HG02763 (cell line): Measurements from ENCODE around the gene ADCY9.

Experiments used
- ATAC-seq: cut with Tn5 transposase; IDR thresholded peaks from one replicate; pipeline ENCODE4 v1.9.1; 2021; ENCODE audit warnings: mild to moderate bottlenecking, moderate library complexity; ENCODE audit not compliant: unreplicated experiment

Gene ADCY9

GRCh38 chr16:4123616-4124300, 7.5 kb upstream of the ADCY9 start:
- no peak for ATAC-seq

DNA sequence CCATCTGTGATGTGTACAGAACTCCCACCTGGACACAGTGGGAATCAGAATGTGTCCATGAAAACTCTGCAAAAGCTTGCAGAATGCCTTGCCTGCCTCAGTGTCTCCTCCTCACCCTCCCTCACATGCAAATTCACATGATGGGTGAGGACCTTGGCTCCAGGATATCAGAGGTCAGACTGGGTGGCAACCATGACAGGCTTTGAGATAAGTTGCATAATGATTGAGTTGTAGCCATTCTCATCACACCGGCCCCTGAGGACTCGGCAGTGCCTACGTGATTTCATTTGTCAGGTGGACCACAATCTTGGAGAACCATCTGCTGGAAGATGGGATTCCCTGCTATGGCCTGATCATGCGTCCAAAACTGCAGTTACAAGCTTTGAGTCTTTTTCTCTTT, 3.9 kb upstream of the ADCY9 start:
- ATAC-seq, result no peak

GRCh38 chr16:4117250-4117578, 972 bp upstream of the ADCY9 start:
- no peak for ATAC-seq

- ATAC-seq, result peak; percentile 16
Measured at GRCh38 chr16:4115949-4116318, 308 bp downstream of the ADCY9 start.

DNA sequence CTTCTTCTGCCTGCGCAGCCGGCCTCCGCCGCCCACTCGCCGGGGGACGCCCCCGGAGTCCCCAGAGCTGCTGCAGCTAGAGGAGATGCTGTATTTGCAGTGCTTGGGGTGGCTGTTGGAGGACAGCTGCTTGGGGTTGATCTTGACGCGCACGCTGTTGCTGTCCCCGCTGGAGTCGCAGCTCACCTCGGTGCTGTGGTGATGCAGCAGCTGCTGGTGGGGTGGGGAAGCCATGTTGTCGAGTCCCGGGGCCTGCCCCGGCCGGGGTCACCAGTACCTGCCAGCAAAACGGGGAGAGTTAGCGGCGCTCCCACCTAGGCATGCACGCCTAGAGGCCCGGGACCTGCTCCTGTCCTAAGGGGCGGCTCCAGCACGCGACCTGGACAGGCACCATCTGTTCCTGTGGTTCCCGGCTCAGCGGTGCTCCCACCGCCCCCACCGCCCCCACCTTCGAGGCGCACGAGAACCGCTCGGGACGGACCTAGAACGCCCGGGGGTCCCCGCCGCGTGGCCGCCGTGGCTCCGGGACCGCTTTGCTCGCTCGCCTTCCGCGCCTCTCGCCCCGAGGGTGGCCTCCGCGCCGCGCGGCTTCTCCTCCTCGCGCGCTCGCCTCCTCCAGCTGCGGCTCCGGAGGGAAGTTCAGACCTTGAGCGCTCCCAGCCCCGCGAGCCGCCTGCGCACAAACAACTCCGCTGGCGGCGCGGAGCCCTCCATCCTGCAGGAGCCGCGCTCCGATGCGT, 863 bp downstream of the ADCY9 start:
- peak; percentile 5 for ATAC-seq

GRCh38 chr16:4114257-4115208, 1.7 kb downstream of the ADCY9 start:
- ATAC-seq, result no peak

DNA sequence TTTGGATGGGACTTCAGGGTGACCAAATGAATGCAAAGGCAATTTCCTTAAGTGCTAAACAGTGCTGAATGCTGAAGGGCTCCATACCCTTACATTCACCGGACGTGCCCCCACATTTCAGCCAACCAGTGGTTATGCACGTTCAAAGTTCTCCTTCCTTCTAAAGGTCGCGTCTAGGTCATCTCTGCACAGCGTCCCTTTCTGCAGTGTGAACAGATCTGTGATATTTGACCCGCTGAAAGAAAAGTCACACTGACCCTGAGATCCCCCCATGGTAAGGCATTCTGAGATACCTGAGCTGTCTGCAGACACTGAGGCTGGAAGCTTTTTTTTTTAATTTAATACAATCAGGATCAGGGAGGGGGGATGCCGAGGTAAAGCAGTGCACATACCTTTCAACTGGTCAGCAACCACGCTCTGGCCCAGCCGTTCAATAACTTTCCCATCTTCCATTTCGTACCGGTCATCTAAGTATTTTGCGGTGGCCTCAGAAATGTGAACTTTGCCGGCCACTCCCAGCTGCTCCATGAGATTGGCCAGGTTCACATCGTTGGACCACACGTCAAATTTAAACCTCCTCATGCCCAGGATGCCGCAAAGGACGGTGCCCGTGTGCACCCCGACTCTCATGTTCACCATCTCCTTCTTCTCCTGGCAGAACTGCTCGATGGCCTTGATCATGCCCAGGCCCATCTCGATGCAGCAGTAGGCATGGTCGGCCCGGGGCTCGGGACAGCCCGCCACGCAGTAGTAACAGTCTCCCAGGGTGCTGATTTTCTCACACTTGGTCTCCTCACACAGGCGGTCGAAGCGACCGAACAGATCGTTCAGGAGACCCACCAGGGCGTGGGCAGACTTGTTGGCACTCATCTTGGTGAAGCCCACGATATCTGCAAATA, 2.6 kb downstream of the ADCY9 start:
- ATAC-seq, result no peak

DNA sequence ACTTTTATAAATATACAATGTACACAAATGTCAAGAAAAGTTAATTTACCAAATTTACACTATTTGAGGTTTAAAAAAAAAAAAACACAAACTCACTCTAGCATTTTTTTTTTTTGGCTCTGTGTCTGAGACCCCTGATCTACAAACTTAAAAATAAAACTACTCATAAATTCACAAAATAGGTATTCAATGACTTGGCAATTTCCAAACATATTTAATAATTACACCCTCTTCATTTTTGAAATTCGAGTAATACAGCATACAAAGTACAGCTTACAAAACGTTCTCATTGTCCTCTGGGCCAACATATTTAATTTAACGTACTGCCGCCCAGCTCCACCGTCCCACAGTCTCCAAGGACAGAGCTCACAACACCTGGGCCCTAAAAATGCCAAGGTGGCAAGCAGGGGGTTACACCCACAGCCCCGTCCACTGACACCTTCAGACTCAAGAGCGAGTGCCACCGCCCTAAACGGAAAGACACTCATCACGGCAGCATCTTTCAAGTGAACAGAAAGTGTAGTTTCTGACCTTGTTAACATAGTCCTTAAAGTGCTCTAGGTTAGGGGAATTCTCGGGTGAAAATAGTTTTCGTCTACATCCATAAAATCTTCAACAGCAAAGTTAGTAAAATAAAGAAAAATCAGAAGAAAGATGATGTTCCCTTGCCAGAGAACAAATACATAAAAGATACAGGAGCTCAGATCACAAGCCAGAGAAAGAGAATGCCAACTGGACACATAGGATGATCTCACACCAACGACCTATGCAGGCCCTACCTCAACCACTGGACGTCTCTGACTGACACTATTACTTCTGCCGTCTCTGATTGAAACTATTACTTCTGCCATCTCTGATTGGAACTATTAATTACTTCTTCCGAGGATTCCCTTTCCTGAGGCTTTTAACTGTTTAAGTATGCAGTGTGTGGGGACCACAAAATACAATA, 4.2 kb downstream of the ADCY9 start:
- ATAC-seq, result no peak

- no peak for ATAC-seq
Measured at GRCh38 chr16:4110680-4111079, 5.6 kb downstream of the ADCY9 start.

DNA sequence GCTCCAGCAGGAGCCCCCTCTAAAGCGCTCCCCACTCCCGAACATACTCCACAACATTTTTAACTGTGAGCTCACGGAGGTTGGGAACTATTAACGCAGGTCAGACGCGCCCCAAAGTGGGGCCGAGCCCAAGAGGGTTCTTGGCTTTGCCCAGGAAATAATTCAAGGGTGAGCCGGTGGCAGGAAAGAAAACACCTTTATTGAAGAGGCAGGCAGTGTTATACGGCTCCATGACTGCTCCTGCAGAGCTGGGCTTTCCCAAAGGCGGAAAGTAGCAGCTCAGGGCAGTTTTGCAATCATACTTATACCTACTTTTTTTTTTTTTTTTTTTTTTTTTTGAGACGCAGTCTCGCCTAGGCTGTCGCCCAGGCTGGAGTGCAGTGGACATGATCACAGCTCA, 6.2 kb downstream of the ADCY9 start:
- ATAC-seq, result no peak

DNA sequence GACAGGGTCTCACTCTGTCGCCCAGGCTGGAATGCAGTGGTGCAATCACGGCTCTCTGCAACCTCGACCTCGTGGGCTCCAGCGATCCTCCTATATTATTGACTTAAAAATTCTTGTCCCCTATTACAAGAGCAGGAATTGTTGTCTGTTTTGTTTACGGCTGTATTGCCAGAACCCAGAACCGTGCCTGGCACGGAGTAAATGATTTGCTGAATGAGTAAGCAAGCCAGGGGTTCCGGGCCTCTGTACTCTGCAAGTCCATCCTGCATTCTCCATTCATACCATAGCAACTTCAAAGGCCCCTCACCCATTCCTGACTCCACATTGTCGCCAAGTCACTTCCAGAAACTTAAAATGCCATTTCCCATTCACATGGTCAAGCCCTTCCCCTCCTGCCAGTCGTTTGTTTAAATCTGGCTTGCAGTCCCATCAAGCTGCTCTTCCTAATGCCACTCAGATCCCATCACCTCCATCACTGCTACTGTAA, 6.9 kb downstream of the ADCY9 start:
- ATAC-seq, result no peak

GRCh38 chr16:4106516-4106915, 9.7 kb downstream of the ADCY9 start:
- ATAC-seq, result no peak

DNA sequence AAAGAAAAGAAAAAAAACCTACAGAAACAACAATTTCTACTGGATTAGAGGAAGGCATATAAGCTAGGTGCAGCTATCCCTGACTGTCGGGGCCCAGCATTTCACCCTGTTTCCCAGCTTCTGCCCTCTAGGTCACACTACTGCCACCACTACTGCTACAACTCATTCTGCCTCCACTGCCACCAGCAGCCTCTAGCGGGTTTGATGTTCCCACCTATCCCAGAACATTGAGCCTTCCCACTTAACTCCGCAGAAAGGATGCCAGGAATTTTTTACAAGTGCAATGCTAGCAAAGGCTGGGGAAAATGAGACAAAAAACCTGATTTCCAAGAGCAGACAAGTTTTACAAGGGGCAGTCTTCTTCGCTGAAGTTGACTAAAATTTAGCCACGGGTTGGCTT, 10.4 kb downstream of the ADCY9 start:
- ATAC-seq, result no peak

DNA sequence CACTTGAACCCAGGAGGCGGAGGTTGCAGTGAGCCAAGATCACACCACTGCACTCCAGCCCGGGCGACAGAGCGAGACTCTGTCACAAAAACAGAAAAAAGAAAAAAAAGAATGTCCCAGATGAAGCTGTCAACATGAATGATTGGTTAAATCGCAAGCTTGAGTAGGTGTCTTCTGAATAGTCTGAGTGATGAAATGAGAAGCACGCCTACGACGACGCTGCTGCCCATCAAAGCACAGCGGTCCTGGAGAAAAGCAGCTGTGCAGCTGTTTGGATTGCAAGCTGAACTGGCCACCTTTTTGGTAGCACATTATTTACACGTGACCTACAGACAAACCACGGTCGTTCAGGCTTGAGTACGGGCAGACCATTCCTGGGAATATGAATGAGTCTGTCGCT, 12.5 kb downstream of the ADCY9 start:
- no peak for ATAC-seq

- ATAC-seq, result no peak
Measured at GRCh38 chr16:4101421-4102219, 14.6 kb downstream of the ADCY9 start.

GRCh38 chr16:4098501-4098900, 17.7 kb downstream of the ADCY9 start:
- ATAC-seq, result no peak

GRCh38 chr16:4097826-4098240, 18.4 kb downstream of the ADCY9 start:
- no peak for ATAC-seq

GRCh38 chr16:4096509-4096908, 19.7 kb downstream of the ADCY9 start:
- ATAC-seq, result no peak
